Heart left ventricle (tissue), 16 donors: Measurements from ENCODE around the gene BDNF. TPM values are rescaled to one million over a fixed set of nuclear protein-coding genes. Genes with fewer than 3 reads are reported as not detected.

Source experiments
- ATAC-seq, 4 donors: fragments of 200-7000 bp; cut with Tn5 transposase; one replicate each; pipeline ENCODE4 v1.9.1; 2020 to 2022; ENCODE audit warnings: moderate library complexity in 4 of 4, mild to moderate bottlenecking in 3 of 4, moderate number of reproducible peaks in 1 of 4
- DNase-seq, 5 donors: peaks; one replicate each; pipeline ENCODE4 v3.0.0-alpha.2; 2020
- H3K27ac ChIP-seq, 12 donors: fragments of 200-600 bp; sonication (generic) in 4 of 12; one replicate each; pipeline versions ENCODE4 v1.5.0 to v1.8.0; 2016 to 2022; ENCODE audit warnings: mild to moderate bottlenecking in 2 of 12
- H3K27me3 ChIP-seq, 9 donors: fragments of 200-600 bp; sonication (generic) in 2 of 9; one replicate each; pipeline versions ENCODE4 v1.5.1 to v1.8.0; 2016 to 2022; ENCODE audit warnings: mild to moderate bottlenecking in 3 of 9
- H3K36me3 ChIP-seq, 9 donors: fragments of 200-600 bp; sonication (generic) in 2 of 9; one replicate each; pipeline versions ENCODE4 v1.5.0 to v1.8.0; 2018 to 2022; ENCODE audit warnings: mild to moderate bottlenecking in 2 of 9
- H3K4me1 ChIP-seq, 12 donors: fragments of 200-600 bp; sonication (generic) in 4 of 12; one replicate each; pipeline versions ENCODE4 v1.5.0 to v1.8.0; 2016 to 2022; ENCODE audit warnings: mild to moderate bottlenecking in 3 of 12
- H3K4me3 ChIP-seq, 12 donors: fragments of 200-600 bp; sonication (generic) in 4 of 12; one replicate each; pipeline versions ENCODE4 v1.5.0 to v1.8.0; 2017 to 2022; ENCODE audit warnings: mild to moderate bottlenecking in 9 of 12, moderate library complexity in 4 of 12
- H3K9me3 ChIP-seq, 12 donors: fragments of 200-600 bp; sonication (generic) in 4 of 12; one replicate each; pipeline versions ENCODE4 v1.5.0 to v1.8.0; 2016 to 2022; ENCODE audit warnings: mild to moderate bottlenecking in 1 of 12
- CTCF ChIP-seq, 12 donors: fragments of 200-600 bp; sonication (generic) in 4 of 12; IDR thresholded peaks; one replicate each; pipeline versions ENCODE4 v1.5.0 to v1.8.0; 2018 to 2022; ENCODE audit warnings: antibody characterized with exemption in 12 of 12, mild to moderate bottlenecking in 5 of 12
- POLR2A ChIP-seq, 2 donors: fragments of 450-650 bp; IDR thresholded peaks; one replicate each; pipeline ENCODE4 v1.6.1; 2017; ENCODE audit warnings: antibody characterized with exemption in 2 of 2, mild to moderate bottlenecking in 2 of 2, moderate library complexity in 2 of 2
- WGBS, 4 donors: extraction: QIAGEN DNeasy Blood & Tissue Kit in 2 of 4; methylation state at CpG; one replicate each; pipeline versions ENCODE4 v1.1.5 to v1.1.7; 2013 to 2018; 5-methylcytosine and 5-hydroxymethylcytosine counted together
- intact Hi-C, 10 donors: fragments of 100-400 bp; cut with DNase I; formaldehyde crosslinking; loops; one replicate each; pipeline versions ENCODE4 v1.11.1 to v1.14.2; 2022
- polyA plus RNA-seq, 2 donors: library from polyadenylated mRNA; stranded (reverse); fragments of 200-250 nt; gene quantifications; one replicate each; pipeline ENCODE4 v1.2.3, GENCODE V29; 2013
- total RNA-seq, 9 donors: library from RNA; depleted of rRNA in 2 of 9; stranded (reverse); fragments of >200 nt in 2 of 9; fragmentation: NEBNext Ultra II Directional in 3 of 9; extraction: Animal tissue kit (Norgen Biotek cat#: 25700) in 3 of 9; gene quantifications; one replicate each; pipeline versions ENCODE4 v1.1.0 to v1.2.4, GENCODE V29; 2016 to 2023
- donor health status: ischemic (EF 13 %, LVEDD 7.1; RV severe dilation, severe dysfunction).
- donor health status: healthy with polysubstance abuse.
- donor health status: DM: no; HTN: yes; CAD: no.
- donor health status: DM: no; HTN: no; CAD: no.
- donor health status: ischemic (EF 25% LVEDD 6.9; RV normal size, moderate dysfunction).
- donor health status: ischemic (EF 25% LVEDD 5.7; RV mildly dilated, moderate dysfunction).
- donor health status: healthy.
- donor health status: DM: yes; HTN: yes; CAD: no.
- donor health status: ischemic (EF 35%, LVEDD 5.7; RV mildly dilated, moderate dysfunction).
- donor health status: nonischemic (EF 11% LVEDD 7.7; RV severe dilation, severe dysfunction).
- donor health status: DM: yes; HTN: yes; CAD: no.
- donor health status: PGD.
- donor health status: ischemic (EF 29% LVEDD 5.4; RV normal size, mild dysfunction).
- donor health status: nonischemic (EF 23%, LVEDD 6.1; RV moderate dilation, normal function).

The BDNF gene
- total and polyA plus RNA-seq, 11 donors, result 0.93 to 8.5 (median 3.1) TPM

- TF ChIP-seq CTCF (IDR thresholded peaks at IDR 0.05), result no peak
- no peak for TF ChIP-seq POLR2A (IDR thresholded peaks at IDR 0.05)
- no peak for ATAC-seq
- Histone ChIP-seq H3K4me1 (peaks cover 0 to 3% (median 0%) of the 10 kb centered on the region in 12 donors), H3K4me3 (no peak overlapping the region), H3K27ac (no peak overlapping the region), H3K36me3 (no peaks in the 10 kb centered on the region), H3K27me3 (no peaks in the 10 kb centered on the region), H3K9me3 (peaks cover 0 to 10% (median 0%) of the 10 kb centered on the region in 12 donors)
- no peak for DNase-seq
- intact Hi-C loops, result no loop called here
- 89 to 97% (median 95%) methylated on average over 2 of the region's 2 CpGs for WGBS, 4 donors
Observed at GRCh38 chr11:27663326-27663725, 36.9 kb downstream of the BDNF start.

GRCh38 chr11:27660171-27660570 is 40.1 kb downstream of the BDNF start:
- DNase-seq, result no peak
- intact Hi-C loops, result no loop called here
- no peaks in the 10 kb centered on the region for H3K9me3 ChIP-seq
- no peaks in the 10 kb centered on the region for H3K27me3 ChIP-seq
- 79 to 88% (median 82%) methylated on average over 3 of the region's 3 CpGs for WGBS, 4 donors
- H3K36me3 ChIP-seq, result no peaks in the 10 kb centered on the region
- no peak overlapping the region for H3K4me3 ChIP-seq
- H3K4me1 ChIP-seq, result peaks cover 0 to 3% (median 0%) of the 10 kb centered on the region in 12 donors
- no peak for TF ChIP-seq CTCF (IDR thresholded peaks at IDR 0.05)
- TF ChIP-seq POLR2A (IDR thresholded peaks at IDR 0.05), result no peak
- no peak for ATAC-seq
- no peak overlapping the region for H3K27ac ChIP-seq

GRCh38 chr11:27658535-27659236 is 41.6 kb downstream of the BDNF start:
- Histone ChIP-seq H3K27me3 (no peaks in the 10 kb centered on the region), H3K4me1 (peaks cover 0 to 3% (median 0%) of the 10 kb centered on the region in 12 donors), H3K4me3 (no peak overlapping the region), H3K9me3 (no peaks in the 10 kb centered on the region), H3K27ac (no peak overlapping the region), H3K36me3 (no peaks in the 10 kb centered on the region)
- no peak for DNase-seq
- intact Hi-C loops, result no loop called here
- 78 to 88% (median 79%) methylated on average over 2 of the region's 2 CpGs for WGBS, 4 donors
- no peak for ATAC-seq
- TF ChIP-seq POLR2A (IDR thresholded peaks at IDR 0.05) (no peak), CTCF (IDR thresholded peaks at IDR 0.05) (no peak)

GRCh38 chr11:27656806-27657483 is 43.3 kb downstream of the BDNF start:
- DNase-seq (no peak), ATAC-seq (no peak)
- TF ChIP-seq CTCF (IDR thresholded peaks at IDR 0.05) (no peak), POLR2A (IDR thresholded peaks at IDR 0.05) (no peak)
- no peaks in the 10 kb centered on the region for H3K36me3 ChIP-seq
- 82 to 84% (median 83%) methylated on average over 12 of the region's 12 CpGs for WGBS, 4 donors
- H3K4me1 ChIP-seq, result no peaks in the 10 kb centered on the region
- intact Hi-C loops, result no loop called here
- no peaks in the 10 kb centered on the region for H3K27me3 ChIP-seq
- H3K27ac ChIP-seq, result no peak overlapping the region
- H3K9me3 ChIP-seq, result no peaks in the 10 kb centered on the region
- no peak overlapping the region for H3K4me3 ChIP-seq
